AG09309 (cell line): ENCODE measurements around the gene ASTN2.

ENCODE experiments used
- DNase-seq: peaks from one replicate; pipeline ENCODE4 v3.0.0-alpha.2; 2010; ENCODE audit warnings: low read depth
- H3K4me3 ChIP-seq: 2 replicates; pipeline ENCODE4 v1.5.1; 2011; ENCODE audit warnings: mild to moderate bottlenecking, low read depth, low read length, moderate library complexity; ENCODE audit not compliant: control insufficient read depth
- CTCF ChIP-seq: IDR thresholded peaks from 2 replicates; pipeline ENCODE4 v1.5.1; 2011; ENCODE audit warnings: mild to moderate bottlenecking, low read depth, low read length, inconsistent platforms; ENCODE audit not compliant: insufficient read depth, control insufficient read depth; ENCODE audit errors: missing control alignments

Gene ASTN2

GRCh38 chr9:116646661-116647514, 768.0 kb downstream of the ASTN2 start:
- peak; percentile 77 for TF ChIP-seq CTCF
- no peak overlapping the region for H3K4me3 ChIP-seq
- DNase-seq, result no peak

GRCh38 chr9:116644091-116644688, 770.7 kb downstream of the ASTN2 start:
- no peak for DNase-seq
- H3K4me3 ChIP-seq, result no peak overlapping the region
- TF ChIP-seq CTCF, result no peak

GRCh38 chr9:116643691-116644090, 771.2 kb downstream of the ASTN2 start:
- no peak for TF ChIP-seq CTCF
- no peak overlapping the region for H3K4me3 ChIP-seq
- DNase-seq, result no peak

GRCh38 chr9:116641292-116642059, 773.4 kb downstream of the ASTN2 start:
- H3K4me3 ChIP-seq, result no peak overlapping the region
- TF ChIP-seq CTCF, result no peak
- DNase-seq, result no peak

GRCh38 chr9:116639251-116639741, 775.6 kb downstream of the ASTN2 start:
- TF ChIP-seq CTCF, result no peak
- H3K4me3 ChIP-seq, result no peak overlapping the region
- DNase-seq, result no peak

GRCh38 chr9:116635908-116636307, 778.9 kb downstream of the ASTN2 start:
- TF ChIP-seq CTCF, result no peak

More at GRCh38 chr9:116635908-116636307, 778.9 kb downstream of the ASTN2 start:
- DNase-seq, result no peak
- no peak overlapping the region for H3K4me3 ChIP-seq
